SHP77 treated with DMSO at 0.1 percent for 48 hours (cell line): ENCODE measurements around the gene RAB2B.

Source experiments
- DNase-seq: peaks from one replicate; lab custom pipeline; 2025; lab: John Stamatoyannopoulos, UW

RAB2B gene

GRCh38 chr14:21476925-21477681 lies at the start of gene RAB2B, which contains the start of gene TOX4:
Gene RAB2B (minus strand): TSS chr14:21476959. CDS start chr14:21476872, 87 bp downstream.
Gene TOX4 (plus strand): TSS chr14:21477195. CDS start chr14:21477279, 84 bp downstream.
- peak; percentile 99 for DNase-seq

DNA sequence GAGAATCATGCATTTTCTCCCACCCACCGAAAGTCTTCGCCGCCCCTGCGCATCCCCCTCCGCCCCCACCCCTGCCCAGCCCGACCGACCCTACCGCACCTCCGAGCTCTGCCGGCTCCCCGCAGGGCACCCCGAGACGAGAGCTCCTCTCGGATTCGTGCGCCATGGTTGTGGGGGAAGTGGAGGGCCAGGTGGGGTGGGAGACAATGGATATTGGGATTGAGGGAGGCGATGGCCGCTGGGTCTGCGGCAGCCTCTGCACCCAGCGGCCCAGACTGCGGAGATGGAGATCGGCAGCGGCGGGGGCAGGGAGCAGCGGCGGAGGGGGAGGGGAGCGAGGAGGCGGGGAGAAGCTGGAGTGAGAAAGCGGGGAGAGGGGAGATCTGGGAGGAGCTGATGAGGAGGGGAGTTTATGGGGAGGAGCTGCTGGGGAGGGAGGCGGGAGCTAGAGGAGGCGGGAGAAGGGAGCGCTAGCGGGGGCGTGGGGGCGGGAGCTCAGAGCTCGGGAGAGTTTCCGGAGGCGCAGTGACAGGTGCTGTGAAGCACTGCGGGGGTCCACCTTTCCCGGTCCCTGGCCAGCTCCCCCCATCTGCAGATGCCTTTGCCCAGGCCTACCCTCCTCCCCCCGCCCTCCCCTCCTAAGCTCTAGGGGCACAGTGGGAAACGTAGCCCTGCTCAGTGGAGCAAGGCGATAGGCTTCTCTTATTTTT lies 49.4 kb upstream of the RAB2B start, which contains the start of gene SALL2:
Gene SALL2, minus strand, starts transcription at position 385 of the 710 bp plus-strand sequence. Its CDS starts 219 bp downstream, at position 166.
- peak; percentile 80 for DNase-seq

DNA sequence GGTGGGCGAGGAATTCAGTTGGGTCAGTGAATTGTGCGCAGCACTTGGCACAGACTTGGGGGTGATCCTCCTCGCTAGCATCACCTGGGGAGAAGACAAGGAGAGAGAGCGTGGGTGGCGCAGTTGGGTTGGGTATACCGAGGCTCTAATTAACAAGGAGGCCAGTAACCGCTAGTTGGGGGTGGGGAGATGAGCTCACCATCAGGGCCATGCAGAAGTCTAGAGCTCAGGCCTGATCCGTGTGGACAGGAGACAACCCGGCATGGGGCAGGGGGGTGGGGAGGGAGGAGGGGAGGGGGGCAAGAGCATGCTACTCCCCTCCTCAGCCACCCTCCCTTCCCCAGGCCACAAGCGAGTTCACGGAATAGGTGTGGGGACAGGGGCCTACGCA lies 48.8 kb upstream of the RAB2B start:
- DNase-seq, result no peak

GRCh38 chr14:21524575-21525490 lies 48.1 kb upstream of the RAB2B start:
- DNase-seq, result no peak

- DNase-seq, result no peak
Observed at GRCh38 chr14:21523203-21523602, 46.4 kb upstream of the RAB2B start.

DNA sequence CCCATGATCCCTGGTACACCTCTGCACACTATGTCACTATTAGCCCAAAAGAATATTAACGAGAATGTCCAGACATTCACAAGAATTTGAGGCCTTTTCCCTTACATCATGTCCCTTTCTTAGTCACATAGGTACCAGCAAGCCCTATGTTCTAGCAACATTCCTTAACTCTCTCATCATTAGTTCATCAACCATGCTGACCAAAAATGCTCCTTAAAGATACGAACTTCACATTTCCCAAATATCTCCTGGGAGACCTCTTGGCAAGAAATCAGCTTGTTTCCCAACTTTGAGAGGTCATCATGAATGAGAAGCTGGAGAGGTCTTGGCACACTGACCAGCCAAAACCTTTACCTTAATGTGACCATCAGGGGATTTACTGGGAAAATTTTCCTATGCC lies 44.7 kb upstream of the RAB2B start:
- no peak for DNase-seq

DNA sequence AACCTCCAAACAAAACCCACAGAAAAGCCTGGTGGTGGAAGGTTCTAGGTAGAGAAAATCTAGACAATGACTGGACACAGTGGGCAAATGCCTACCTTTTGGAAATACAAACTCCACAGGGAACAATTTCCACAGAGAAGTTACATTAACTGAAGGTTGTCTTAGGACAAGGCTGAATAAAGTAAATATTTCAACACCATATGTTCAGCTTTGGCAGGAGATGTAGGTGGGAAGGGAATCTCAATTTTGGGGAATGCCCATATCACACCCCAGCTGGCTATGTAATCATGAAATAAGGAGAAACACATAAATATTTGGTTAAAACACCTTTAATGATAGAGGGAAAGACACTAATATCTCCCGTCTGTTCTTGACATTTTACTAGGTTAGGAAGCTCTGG lies 44.0 kb upstream of the RAB2B start:
- no peak for DNase-seq

GRCh38 chr14:21518725-21519124 lies 42.0 kb upstream of the RAB2B start:
- no peak for DNase-seq

GRCh38 chr14:21514341-21514740 lies 37.6 kb upstream of the RAB2B start:
- DNase-seq, result no peak

DNA sequence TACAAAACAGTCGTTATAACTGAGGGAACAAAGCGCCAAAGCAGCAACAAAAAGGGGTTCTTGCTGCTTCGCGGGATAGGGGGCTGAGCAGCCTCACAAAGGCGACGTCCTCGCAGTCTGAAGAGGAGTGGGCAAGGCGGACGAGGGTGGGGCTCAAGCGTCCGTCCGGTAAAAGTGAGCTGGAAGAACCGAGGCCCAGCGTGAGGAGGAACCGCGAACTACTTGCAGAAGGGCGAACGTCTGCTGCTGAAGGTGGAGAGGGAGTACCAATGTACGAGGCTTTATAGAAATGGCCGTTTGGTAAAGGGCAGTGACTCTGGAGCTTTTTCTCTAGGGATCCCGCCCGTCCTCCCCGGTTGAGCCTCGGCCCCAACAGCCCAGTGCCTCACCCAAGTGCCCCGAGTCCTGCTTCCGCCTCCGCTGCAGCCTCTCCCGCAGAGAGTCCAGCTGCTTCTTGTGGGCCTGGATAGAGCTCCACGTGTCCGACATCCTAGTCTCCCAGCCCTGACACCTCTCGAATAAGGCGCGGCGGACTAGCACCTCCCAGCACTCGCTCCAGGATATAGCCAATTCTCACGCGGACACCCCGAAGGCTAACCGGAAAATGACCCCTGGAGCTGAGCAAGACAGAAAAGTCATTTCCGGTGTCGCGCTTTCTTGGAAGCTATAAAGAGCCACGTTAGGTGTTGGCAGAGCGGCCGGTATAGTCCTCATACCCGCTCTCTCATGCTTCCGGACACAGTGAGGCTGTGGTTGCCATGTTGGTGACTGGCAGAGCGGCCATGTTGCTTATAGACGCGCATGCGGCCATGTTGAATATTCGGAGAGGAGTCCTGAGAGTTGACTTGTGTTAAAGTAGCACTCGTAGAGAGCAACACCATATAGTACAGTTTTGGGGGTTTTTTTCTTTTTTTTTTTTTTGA lies 34.2 kb upstream of the RAB2B start, which contains the start of gene METTL3:
Gene METTL3, minus strand, starts transcription at position 606 of the 923 bp plus-strand sequence. Its CDS starts 117 bp downstream, at position 489.
- peak; percentile 100 for DNase-seq

- DNase-seq, result no peak
Observed at GRCh38 chr14:21509432-21510143, 32.8 kb upstream of the RAB2B start.

DNA sequence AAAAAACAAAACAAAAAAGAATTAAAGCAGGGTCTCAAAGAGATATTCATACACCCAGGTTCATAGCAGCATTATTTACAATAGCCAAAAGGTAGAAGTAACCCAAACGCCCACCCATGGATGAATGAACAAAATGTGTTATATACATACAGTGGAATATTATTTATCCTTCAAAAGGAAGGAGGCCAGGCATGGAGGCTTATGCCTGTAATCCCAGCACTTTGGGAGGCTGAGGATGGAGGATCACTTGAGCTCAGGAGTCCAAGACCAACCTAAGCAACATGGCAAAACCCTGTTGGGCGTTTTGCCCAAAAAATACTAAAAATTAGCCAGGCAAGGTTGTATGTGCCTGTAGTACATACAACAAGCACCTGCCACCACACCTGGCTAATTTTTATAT lies 29.8 kb upstream of the RAB2B start:
- DNase-seq, result no peak

GRCh38 chr14:21505012-21505553 lies 28.3 kb upstream of the RAB2B start:
- DNase-seq, result no peak

GRCh38 chr14:21503376-21503775 lies 26.6 kb upstream of the RAB2B start:
- no peak for DNase-seq

DNA sequence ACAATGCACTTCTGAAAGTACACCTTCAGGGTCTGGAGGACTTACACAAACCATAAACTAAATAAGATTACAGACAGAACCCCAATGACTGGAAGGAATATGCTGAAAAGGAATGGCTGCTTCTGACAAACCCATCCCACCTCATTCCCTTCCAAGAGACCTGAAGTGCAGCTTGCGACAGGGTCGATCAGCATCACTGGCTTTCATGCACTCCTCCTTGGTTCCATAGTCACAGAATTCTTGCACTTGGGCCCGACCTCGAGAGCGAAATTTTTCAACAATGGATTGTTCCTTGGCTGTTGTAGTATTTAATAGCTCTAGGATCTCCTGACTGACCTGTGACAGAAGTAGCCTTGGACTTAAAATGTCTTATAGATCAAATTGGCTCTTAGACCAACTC lies 24.8 kb upstream of the RAB2B start:
- DNase-seq, result no peak

DNA sequence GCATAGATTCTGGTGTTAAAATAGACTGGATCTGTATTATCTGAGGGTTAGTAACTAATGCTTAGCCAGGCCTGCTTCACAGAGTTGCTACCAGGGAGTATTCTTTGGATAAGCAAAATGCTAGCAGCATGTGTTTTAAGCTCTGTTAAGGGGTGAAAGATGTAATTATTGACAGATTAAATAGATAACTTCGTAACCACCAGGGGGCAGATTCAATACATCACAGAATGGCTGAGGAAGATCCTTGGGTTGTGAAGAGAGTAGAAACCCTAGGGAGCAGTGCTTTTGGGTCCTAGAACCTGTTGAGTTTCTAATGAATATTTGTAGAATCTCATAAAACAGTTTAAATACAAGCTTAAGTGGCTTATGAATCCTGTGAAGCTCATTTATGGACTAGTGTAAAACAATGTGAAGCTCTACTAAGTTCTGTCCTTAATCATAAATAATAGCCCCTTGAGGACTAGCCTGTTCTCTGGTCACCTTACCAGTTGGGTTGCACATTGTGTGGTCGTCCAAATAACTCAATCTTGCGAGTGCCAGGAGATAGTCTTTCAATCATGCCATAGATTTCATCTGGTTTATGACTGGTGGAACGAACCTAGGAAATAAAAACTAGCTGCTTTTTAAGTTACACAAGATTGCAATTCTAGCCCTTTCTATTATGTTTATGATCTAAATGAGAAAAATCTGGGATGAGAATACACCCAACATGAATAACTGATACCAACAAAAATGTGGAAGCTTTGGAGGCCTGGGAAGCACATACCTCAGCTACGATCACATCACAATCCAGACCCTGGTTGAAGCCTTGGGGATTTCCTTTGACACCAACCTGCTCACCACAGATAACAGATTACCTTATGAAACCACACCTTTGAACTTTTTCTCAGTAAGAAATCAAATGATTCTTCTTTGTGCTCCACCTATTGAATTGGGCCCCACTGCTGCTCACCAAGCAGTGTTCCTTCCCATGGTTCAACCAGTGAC lies 22.1 kb upstream of the RAB2B start:
- DNase-seq, result peak; percentile 56

DNA sequence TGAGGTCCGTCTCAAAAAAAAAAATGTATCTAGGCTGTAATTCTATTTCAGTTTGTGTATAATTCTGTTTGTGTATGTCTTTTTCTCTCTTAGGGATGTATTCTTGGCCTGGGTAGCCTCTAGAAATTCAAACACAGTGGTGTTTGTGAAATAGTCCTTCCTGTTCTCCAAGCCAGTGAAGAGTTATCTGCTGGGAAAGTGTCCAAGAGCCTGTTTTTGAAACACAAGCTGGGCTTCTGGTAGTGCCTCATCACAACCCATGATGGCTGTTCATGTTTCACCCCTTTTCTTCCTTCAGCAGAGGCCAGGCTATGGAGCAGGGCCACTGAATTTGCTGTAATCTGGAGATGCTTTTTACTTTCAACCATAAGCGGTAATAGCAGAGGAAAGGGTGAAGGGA lies 19.7 kb upstream of the RAB2B start:
- DNase-seq, result no peak

DNA sequence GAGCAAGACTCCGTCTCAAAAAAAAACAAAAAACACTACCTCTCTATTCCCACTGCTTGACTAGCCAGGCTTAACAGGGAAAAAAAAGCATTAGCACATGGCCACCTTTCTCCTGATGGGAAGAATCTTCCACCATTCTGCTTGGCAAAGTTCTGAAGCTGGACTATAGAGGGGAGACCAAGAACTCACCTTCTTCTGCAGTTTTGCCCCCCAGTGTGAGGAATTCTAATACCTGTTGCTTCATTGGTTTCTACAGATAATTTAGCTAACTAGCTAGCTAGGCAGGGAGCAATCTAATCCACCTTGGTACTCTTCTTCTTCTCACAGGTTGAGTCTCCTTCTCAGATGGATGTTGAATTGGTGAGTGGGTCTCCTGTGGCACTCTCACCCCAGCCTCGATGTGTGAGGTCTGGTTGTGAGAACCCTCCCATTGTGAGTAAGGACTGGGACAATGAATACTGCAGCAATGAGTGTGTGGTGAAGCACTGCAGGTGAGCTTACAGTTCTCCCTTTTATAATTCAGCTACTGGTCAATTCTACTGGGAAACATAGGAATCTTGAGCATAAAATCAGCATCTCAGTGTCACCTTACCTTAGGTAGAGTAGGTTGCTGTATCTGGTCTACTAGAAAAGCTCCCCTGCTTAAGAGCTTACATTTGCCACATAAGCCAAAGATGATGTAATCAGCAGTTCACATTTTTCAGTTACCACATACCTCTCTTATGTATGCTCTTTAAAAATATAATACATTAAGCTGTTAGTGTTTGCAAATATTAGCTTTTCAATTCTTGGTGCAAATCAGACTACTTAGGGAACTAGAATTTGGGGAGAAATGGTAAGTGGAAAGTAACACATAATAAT lies 18.4 kb upstream of the RAB2B start:
- no peak for DNase-seq
